ENCODE results near the gene FAM162A.
"Not testable (repeated sequence)": the region's sequence is repeated elsewhere in the genome, so short reads cannot be mapped to it uniquely, and the experiment has no call there.

DNA sequence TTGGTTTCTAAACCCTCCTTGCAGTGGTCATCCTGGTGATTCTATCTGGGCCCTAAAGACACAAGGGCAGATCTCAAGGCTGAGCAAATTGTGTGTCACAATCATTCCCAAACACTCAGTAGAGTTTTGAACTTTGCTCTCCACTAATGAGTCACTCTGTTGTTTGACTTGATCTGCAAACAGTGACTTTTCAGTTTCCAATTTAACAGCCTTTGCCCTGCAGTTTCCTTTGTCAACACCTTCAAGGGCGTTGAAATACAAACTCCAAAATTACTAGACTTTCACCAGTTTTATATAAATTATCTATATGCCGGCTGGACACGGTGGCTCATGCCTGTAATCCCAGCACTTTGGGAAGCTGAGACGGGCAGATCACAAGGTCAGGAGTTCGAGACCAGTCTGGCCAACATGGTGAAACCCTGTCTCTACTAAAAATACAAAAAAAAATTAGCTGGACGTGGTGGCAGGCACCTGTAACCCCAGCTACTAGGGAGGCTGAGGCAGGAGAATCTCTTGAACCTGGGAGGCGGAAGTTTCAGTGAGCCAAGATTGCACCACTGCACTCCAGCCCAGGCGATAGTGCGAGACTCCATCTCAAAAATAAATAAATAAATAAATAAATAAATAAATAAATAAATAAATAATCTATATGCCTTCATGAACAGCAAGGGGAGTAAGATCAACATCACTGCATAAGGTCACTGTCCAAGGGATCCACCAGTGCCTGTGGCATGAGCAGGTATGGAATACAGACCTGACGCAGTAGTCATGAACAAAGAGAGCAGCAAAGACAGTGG is 18.2 kb upstream of the FAM162A start:
- not testable (repeated sequence) for TF ChIP-seq POLR2A (IDR thresholded peaks at IDR 0.05)
- TF ChIP-seq, protein P1, sequence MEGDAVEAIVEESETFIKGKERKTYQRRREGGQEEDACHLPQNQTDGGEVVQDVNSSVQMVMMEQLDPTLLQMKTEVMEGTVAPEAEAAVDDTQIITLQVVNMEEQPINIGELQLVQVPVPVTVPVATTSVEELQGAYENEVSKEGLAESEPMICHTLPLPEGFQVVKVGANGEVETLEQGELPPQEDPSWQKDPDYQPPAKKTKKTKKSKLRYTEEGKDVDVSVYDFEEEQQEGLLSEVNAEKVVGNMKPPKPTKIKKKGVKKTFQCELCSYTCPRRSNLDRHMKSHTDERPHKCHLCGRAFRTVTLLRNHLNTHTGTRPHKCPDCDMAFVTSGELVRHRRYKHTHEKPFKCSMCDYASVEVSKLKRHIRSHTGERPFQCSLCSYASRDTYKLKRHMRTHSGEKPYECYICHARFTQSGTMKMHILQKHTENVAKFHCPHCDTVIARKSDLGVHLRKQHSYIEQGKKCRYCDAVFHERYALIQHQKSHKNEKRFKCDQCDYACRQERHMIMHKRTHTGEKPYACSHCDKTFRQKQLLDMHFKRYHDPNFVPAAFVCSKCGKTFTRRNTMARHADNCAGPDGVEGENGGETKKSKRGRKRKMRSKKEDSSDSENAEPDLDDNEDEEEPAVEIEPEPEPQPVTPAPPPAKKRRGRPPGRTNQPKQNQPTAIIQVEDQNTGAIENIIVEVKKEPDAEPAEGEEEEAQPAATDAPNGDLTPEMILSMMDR (IDR thresholded peaks at IDR 0.05): not testable (repeated sequence)

All from esophagus squamous epithelium (tissue), 4 donors.